HepG2 (cell line): Measurements from ENCODE around the gene MTHFD1L. TPM values are rescaled to one million over a fixed set of nuclear protein-coding genes. Genes with fewer than 3 reads are reported as not detected.

Experiments
- ELF1 ChIP-seq: sonication (generic); formaldehyde crosslinking; IDR thresholded peaks from 2 replicates; pipeline ENCODE4 v1.4.0; 2020; ENCODE audit warnings: missing genetic modification reagents
- FOXK2 ChIP-seq: fragments of 450-650 bp; IDR thresholded peaks from 2 replicates; pipeline ENCODE4 v1.6.1; 2016
- HMG20B ChIP-seq: conservative IDR thresholded peaks from 2 replicates; pipeline ENCODE4 v1.6.1; 2016; ENCODE audit warnings: missing genetic modification reagents, missing compliant biosample characterization
- HNF4A ChIP-seq: sonication (generic); formaldehyde crosslinking; IDR thresholded peaks from 2 replicates; pipeline ENCODE4 v1.4.0; 2020; ENCODE audit warnings: missing genetic modification reagents
- MED8 ChIP-seq: sonication (generic); formaldehyde crosslinking; IDR thresholded peaks from 2 replicates; pipeline ENCODE4 v1.8.1; 2023; ENCODE audit warnings: mild to moderate bottlenecking, missing genetic modification reagents; ENCODE audit not compliant: insufficient replicate concordance
- REL ChIP-seq: sonication (generic); formaldehyde crosslinking; conservative IDR thresholded peaks from 2 replicates; pipeline ENCODE4 v1.8.0; 2022; ENCODE audit warnings: mild to moderate bottlenecking, missing genetic modification reagents, moderate library complexity
- ZNF124 ChIP-seq: sonication (generic); formaldehyde crosslinking; IDR thresholded peaks from 2 replicates; pipeline ENCODE4 v1.4.0; 2020; ENCODE audit warnings: missing genetic modification reagents
- ZNF160 ChIP-seq: sonication (generic); formaldehyde crosslinking; IDR thresholded peaks from 2 replicates; pipeline ENCODE4 v1.8.0; 2022; ENCODE audit warnings: mild to moderate bottlenecking, inconsistent platforms, missing genetic modification reagents
- ZNF546 ChIP-seq: sonication (generic); formaldehyde crosslinking; conservative IDR thresholded peaks from 2 replicates; pipeline ENCODE4 v1.8.1; 2023; ENCODE audit warnings: mild to moderate bottlenecking, missing genetic modification reagents
- polyA plus RNA-seq, 8 experiments: library from polyadenylated mRNA; depleted of rRNA in 3 of 8; stranded (reverse) in 7 of 8; unstranded in 1 of 8; fragments of >200 nt; fragmentation: Illumina TruSeq in 4 of 8; extraction: Trizol in 4 of 8; gene quantifications; 2 replicates each; pipeline versions ENCODE4 v1.2.1 to v1.2.3, GENCODE V29; 2011 to 2016; ENCODE audit warnings: low read depth in 4 of 8, missing spikeins in 1 of 8, mixed read lengths in 1 of 8; ENCODE audit not compliant: insufficient read depth in 1 of 8
- total RNA-seq, 5 experiments: library from RNA; depleted of rRNA; stranded (reverse); fragments of >200 nt; fragmentation: Illumina TruSeq; extraction: Trizol; gene quantifications; 2 replicates each; pipeline ENCODE4 v1.2.3, GENCODE V29; 2016; ENCODE audit warnings: low read depth in 1 of 5
- TF ChIP-seq, protein P1 (sequence below): sonication (generic); formaldehyde crosslinking; IDR thresholded peaks from 2 replicates; pipeline ENCODE4 v1.5.1; 2020; ENCODE audit warnings: missing genetic modification reagents, mild to moderate bottlenecking, borderline replicate concordance
- TF ChIP-seq, protein P2 (sequence below): sonication (generic); formaldehyde crosslinking; IDR thresholded peaks from one replicate; pipeline ENCODE4 v1.5.1; 2020; ENCODE audit warnings: mild to moderate bottlenecking, missing genetic modification reagents; ENCODE audit errors: not compliant biosample characterization
- TF ChIP-seq, protein P3 (sequence below): sonication (generic); formaldehyde crosslinking; IDR thresholded peaks from 2 replicates; pipeline ENCODE4 v1.4.0; 2020; ENCODE audit warnings: missing genetic modification reagents
- TF ChIP-seq, protein P4 (sequence below): sonication (generic); formaldehyde crosslinking; conservative IDR thresholded peaks from 2 replicates; pipeline ENCODE4 v1.8.0; 2022; ENCODE audit warnings: mild to moderate bottlenecking, moderate library complexity, missing genetic modification reagents

MTHFD1L gene
- total and polyA plus RNA-seq, 2 of the 13 experiments (the other 11 are each of a cell fraction or from before 2014, with no cell fraction given): 24.0 to 39.6 TPM

DNA sequence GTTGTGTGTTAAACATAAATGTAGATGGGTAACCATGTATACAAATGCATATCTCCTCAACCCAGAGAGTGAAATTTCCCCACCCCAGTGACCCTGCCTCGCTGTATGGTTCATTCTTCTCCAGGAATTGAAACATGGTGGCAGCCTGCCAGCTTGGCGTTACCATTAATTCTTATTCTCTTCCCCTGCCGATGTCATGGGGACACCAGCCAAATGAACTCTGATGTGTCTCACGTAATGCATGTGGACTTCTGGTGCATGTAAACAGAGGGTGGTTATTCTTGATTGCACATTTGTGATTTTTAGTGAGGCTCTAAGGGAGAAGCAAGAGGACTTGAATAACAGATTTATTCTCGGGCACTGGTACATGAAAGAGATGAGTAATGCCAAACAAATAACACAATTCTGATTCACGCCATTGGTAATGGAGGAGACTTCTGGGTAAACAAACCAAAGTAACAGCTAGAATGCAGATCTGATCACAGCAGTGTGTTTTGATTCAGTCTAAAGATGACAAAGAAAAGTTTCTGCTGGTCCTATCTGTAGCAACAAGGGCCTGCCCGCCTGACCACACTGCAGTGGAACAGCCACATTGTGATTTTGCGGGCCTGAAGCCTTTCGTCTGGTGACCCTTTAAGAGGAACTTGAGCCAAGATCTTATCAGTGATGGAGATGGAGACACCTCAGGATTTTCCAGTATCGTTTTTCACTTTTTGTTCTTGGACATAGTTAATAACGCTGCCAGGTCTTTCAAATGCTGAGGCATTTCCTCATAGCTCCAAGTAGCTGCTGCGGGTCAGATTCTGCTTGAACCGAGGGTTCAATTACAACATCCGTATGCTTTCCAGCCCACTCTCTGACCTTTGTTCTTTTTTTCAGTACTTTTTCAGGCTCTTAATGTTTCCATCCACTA, 202.4 kb downstream of the MTHFD1L start (continued):
- TF ChIP-seq, protein P1, sequence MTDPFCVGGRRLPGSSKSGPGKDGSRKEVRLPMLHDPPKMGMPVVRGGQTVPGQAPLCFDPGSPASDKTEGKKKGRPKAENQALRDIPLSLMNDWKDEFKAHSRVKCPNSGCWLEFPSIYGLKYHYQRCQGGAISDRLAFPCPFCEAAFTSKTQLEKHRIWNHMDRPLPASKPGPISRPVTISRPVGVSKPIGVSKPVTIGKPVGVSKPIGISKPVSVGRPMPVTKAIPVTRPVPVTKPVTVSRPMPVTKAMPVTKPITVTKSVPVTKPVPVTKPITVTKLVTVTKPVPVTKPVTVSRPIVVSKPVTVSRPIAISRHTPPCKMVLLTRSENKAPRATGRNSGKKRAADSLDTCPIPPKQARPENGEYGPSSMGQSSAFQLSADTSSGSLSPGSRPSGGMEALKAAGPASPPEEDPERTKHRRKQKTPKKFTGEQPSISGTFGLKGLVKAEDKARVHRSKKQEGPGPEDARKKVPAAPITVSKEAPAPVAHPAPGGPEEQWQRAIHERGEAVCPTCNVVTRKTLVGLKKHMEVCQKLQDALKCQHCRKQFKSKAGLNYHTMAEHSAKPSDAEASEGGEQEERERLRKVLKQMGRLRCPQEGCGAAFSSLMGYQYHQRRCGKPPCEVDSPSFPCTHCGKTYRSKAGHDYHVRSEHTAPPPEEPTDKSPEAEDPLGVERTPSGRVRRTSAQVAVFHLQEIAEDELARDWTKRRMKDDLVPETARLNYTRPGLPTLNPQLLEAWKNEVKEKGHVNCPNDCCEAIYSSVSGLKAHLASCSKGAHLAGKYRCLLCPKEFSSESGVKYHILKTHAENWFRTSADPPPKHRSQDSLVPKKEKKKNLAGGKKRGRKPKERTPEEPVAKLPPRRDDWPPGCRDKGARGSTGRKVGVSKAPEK (CRISPR knock-in tag): no peak
- TF ChIP-seq, protein P2, sequence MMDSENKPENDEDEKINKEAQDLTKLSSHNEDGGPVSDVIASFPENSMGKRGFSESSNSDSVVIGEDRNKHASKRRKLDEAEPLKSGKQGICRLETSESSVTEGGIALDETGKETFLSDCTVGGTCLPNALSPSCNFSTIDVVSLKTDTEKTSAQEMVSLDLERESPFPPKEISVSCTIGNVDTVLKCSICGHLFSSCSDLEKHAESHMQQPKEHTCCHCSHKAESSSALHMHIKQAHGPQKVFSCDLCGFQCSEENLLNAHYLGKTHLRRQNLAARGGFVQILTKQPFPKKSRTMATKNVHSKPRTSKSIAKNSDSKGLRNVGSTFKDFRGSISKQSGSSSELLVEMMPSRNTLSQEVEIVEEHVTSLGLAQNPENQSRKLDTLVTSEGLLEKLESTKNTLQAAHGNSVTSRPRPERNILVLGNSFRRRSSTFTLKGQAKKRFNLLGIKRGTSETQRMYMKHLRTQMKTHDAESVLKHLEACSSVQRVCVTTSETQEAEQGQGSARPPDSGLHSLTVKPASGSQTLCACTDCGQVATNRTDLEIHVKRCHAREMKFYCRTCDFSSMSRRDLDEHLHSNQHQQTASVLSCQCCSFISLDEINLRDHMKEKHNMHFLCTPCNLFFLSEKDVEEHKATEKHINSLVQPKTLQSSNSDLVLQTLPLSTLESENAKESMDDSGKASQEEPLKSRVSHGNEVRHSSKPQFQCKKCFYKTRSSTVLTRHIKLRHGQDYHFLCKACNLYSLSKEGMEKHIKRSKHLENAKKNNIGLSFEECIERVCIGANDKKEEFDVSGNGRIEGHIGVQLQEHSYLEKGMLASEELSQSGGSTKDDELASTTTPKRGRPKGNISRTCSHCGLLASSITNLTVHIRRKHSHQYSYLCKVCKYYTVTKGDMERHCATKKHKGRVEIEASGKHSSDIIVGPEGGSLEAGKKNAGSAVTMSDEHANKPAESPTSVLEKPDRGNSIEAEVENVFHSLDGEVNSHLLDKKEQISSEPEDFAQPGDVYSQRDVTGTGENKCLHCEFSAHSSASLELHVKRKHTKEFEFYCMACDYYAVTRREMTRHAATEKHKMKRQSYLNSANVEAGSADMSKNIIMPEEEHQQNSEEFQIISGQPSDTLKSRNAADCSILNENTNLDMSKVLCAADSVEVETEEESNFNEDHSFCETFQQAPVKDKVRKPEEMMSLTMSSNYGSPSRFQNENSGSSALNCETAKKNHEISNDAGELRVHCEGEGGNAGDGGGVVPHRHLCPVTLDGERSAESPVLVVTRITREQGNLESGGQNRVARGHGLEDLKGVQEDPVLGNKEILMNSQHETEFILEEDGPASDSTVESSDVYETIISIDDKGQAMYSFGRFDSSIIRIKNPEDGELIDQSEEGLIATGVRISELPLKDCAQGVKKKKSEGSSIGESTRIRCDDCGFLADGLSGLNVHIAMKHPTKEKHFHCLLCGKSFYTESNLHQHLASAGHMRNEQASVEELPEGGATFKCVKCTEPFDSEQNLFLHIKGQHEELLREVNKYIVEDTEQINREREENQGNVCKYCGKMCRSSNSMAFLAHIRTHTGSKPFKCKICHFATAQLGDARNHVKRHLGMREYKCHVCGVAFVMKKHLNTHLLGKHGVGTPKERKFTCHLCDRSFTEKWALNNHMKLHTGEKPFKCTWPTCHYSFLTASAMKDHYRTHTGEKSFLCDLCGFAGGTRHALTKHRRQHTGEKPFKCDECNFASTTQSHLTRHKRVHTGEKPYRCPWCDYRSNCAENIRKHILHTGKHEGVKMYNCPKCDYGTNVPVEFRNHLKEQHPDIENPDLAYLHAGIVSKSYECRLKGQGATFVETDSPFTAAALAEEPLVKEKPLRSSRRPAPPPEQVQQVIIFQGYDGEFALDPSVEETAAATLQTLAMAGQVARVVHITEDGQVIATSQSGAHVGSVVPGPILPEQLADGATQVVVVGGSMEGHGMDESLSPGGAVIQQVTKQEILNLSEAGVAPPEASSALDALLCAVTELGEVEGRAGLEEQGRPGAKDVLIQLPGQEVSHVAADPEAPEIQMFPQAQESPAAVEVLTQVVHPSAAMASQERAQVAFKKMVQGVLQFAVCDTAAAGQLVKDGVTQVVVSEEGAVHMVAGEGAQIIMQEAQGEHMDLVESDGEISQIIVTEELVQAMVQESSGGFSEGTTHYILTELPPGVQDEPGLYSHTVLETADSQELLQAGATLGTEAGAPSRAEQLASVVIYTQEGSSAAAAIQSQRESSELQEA (CRISPR knock-in tag): no peak
- TF ChIP-seq FOXK2 (peak; percentile 85), ZNF160 (CRISPR knock-in tag) (no peak), ELF1 (CRISPR knock-in tag) (peak; percentile 22), ZNF546 (CRISPR knock-in tag) (no peak), HMG20B (CRISPR knock-in tag) (peak; percentile 99), HNF4A (CRISPR knock-in tag) (peak; percentile 79), MED8 (CRISPR knock-in tag) (no peak), ZNF124 (CRISPR knock-in tag) (no peak), REL (CRISPR knock-in tag) (no peak)
- TF ChIP-seq, protein P3, sequence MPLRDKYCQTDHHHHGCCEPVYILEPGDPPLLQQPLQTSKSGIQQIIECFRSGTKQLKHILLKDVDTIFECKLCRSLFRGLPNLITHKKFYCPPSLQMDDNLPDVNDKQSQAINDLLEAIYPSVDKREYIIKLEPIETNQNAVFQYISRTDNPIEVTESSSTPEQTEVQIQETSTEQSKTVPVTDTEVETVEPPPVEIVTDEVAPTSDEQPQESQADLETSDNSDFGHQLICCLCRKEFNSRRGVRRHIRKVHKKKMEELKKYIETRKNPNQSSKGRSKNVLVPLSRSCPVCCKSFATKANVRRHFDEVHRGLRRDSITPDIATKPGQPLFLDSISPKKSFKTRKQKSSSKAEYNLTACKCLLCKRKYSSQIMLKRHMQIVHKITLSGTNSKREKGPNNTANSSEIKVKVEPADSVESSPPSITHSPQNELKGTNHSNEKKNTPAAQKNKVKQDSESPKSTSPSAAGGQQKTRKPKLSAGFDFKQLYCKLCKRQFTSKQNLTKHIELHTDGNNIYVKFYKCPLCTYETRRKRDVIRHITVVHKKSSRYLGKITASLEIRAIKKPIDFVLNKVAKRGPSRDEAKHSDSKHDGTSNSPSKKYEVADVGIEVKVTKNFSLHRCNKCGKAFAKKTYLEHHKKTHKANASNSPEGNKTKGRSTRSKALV (CRISPR knock-in tag): no peak
- TF ChIP-seq, protein P4, sequence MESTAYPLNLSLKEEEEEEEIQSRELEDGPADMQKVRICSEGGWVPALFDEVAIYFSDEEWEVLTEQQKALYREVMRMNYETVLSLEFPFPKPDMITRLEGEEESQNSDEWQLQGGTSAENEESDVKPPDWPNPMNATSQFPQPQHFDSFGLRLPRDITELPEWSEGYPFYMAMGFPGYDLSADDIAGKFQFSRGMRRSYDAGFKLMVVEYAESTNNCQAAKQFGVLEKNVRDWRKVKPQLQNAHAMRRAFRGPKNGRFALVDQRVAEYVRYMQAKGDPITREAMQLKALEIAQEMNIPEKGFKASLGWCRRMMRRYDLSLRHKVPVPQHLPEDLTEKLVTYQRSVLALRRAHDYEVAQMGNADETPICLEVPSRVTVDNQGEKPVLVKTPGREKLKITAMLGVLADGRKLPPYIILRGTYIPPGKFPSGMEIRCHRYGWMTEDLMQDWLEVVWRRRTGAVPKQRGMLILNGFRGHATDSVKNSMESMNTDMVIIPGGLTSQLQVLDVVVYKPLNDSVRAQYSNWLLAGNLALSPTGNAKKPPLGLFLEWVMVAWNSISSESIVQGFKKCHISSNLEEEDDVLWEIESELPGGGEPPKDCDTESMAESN (CRISPR knock-in tag): no peak; the same call in 1 of the 2 replicates
